Pulmonary artery endothelial cell (primary cell): Measurements from ENCODE around the gene FAM131A. TPM values are rescaled to one million over a fixed set of nuclear protein-coding genes. Genes with fewer than 3 reads are reported as not detected.
A peak's percentile ranks its signal among the peaks of the same experiment; 100 is the strongest.

Source experiments
- DNase-seq: peaks from one replicate; pipeline ENCODE4 v3.0.0-alpha.2; 2011; ENCODE audit warnings: low read depth, low spot score
- total RNA-seq: library from RNA; depleted of rRNA; stranded (reverse); fragments of >200 nt; gene quantifications from 2 replicates; pipeline ENCODE4 v1.2.3, GENCODE V29; 2014

The FAM131A gene
- total RNA-seq, 1 donor from 2014 or later, result 40.4 TPM

GRCh38 chr3:184354754-184355153 lies 17.4 kb downstream of the FAM131A start:
- DNase-seq, result no peak

- DNase-seq, result no peak
These were observed 18.1 kb downstream of the FAM131A start for GRCh38 chr3:184355261-184356040.

- no peak for DNase-seq
These were observed 20.1 kb downstream of the FAM131A start for GRCh38 chr3:184357248-184358123.

- no peak for DNase-seq
These were observed 20.8 kb downstream of the FAM131A start for GRCh38 chr3:184358124-184358767.

- DNase-seq, result no peak
These were observed 21.5 kb downstream of the FAM131A start for GRCh38 chr3:184358921-184359350.

GRCh38 chr3:184359610-184360009 lies 22.2 kb downstream of the FAM131A start:
- DNase-seq, result no peak

GRCh38 chr3:184360070-184360928 lies 22.9 kb downstream of the FAM131A start:
- no peak for DNase-seq

GRCh38 chr3:184360929-184361531 lies 23.6 kb downstream of the FAM131A start:
- DNase-seq, result no peak

- no peak for DNase-seq
These were observed 24.1 kb downstream of the FAM131A start, which contains the start of the genes CLCN2 and POLR2H for GRCh38 chr3:184361532-184361931. TSS of gene CLCN2 (minus strand) at chr3:184361605. CDS start at chr3:184361479, 126 bp downstream. TSS of gene POLR2H (plus strand) at chr3:184361710. CDS start at chr3:184363493, 1,783 bp downstream.

GRCh38 chr3:184361932-184362667 lies 24.7 kb downstream of the FAM131A start:
- no peak for DNase-seq

- peak; percentile 80 for DNase-seq
These were observed 25.5 kb downstream of the FAM131A start for GRCh38 chr3:184362668-184363546.

GRCh38 chr3:184366619-184367289 lies 29.4 kb downstream of the FAM131A start:
- DNase-seq, result no peak

GRCh38 chr3:184368116-184368515 lies 30.7 kb downstream of the FAM131A start:
- DNase-seq, result no peak

GRCh38 chr3:184368586-184369183 lies 31.3 kb downstream of the FAM131A start:
- peak; percentile 72 for DNase-seq

- peak; percentile 78 for DNase-seq
These were observed 34.2 kb downstream of the FAM131A start for GRCh38 chr3:184371570-184372018.

- DNase-seq, result no peak
These were observed 35.0 kb downstream of the FAM131A start for GRCh38 chr3:184372296-184372821.

- no peak for DNase-seq
These were observed 35.5 kb downstream of the FAM131A start for GRCh38 chr3:184372911-184373310.
